ENCODE results near the gene SLC2A2. TPM values are rescaled to one million over a fixed set of nuclear protein-coding genes. Genes with fewer than 3 reads are reported as not detected.

The SLC2A2 gene
- total RNA-seq, 1 experiment from 2014 or later: 4.6 TPM

GRCh38 chr3:171000281-171000680, 26.2 kb downstream of the SLC2A2 start:
- no peaks in the 10 kb centered on the region for H3K36me3 Mint-ChIP-seq (ENCODE audit: insufficient read depth, unreplicated experiment)
- no peaks in the 10 kb centered on the region for H3K36me3 ChIP-seq (ENCODE audit: control insufficient read depth, insufficient read depth, low read length)
- POLR2A ChIA-PET: no interaction called here
- H3K4me1 ChIP-seq: peaks cover 76% of the 10 kb centered on the region
- H3K9me3 ChIP-seq: no peaks in the 10 kb centered on the region
- no peaks in the 10 kb centered on the region for H3K9me3 Mint-ChIP-seq (ENCODE audit: unreplicated experiment)
- intact Hi-C loops (cut with micrococcal nuclease; ENCODE audit: unreplicated experiment): no loop called here
- H3K27ac Mint-ChIP-seq (ENCODE audit: unreplicated experiment): peak overlapping the region; percentile 63
- TF ChIP-seq, protein P1, sequence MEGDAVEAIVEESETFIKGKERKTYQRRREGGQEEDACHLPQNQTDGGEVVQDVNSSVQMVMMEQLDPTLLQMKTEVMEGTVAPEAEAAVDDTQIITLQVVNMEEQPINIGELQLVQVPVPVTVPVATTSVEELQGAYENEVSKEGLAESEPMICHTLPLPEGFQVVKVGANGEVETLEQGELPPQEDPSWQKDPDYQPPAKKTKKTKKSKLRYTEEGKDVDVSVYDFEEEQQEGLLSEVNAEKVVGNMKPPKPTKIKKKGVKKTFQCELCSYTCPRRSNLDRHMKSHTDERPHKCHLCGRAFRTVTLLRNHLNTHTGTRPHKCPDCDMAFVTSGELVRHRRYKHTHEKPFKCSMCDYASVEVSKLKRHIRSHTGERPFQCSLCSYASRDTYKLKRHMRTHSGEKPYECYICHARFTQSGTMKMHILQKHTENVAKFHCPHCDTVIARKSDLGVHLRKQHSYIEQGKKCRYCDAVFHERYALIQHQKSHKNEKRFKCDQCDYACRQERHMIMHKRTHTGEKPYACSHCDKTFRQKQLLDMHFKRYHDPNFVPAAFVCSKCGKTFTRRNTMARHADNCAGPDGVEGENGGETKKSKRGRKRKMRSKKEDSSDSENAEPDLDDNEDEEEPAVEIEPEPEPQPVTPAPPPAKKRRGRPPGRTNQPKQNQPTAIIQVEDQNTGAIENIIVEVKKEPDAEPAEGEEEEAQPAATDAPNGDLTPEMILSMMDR (IDR thresholded peaks at IDR 0.05; ENCODE audit: insufficient read depth in 1 of 2, low read depth in 1 of 2, low read length in 1 of 2, severe bottlenecking in 1 of 2, unreplicated experiment in 1 of 2): no peak
- peak overlapping the region; percentile 12 for H3K4me3 Mint-ChIP-seq (ENCODE audit: unreplicated experiment)
- no peak overlapping the region for H3K4me3 ChIP-seq (ENCODE audit: low read depth, low read length)
- CTCF ChIA-PET: no interaction called here
- no peaks in the 10 kb centered on the region for H3K27me3 ChIP-seq (replicated peaks; ENCODE audit: control insufficient read depth, insufficient read depth, low read length)
- DNase-seq: no peak
- no TSS peak for BruUV-seq (replicated peaks)
- H3K4me1 Mint-ChIP-seq (ENCODE audit: low read depth, unreplicated experiment): peaks cover 24% of the 10 kb centered on the region
- H3K27me3 Mint-ChIP-seq (ENCODE audit: insufficient read depth, unreplicated experiment): no peaks in the 10 kb centered on the region

DNA sequence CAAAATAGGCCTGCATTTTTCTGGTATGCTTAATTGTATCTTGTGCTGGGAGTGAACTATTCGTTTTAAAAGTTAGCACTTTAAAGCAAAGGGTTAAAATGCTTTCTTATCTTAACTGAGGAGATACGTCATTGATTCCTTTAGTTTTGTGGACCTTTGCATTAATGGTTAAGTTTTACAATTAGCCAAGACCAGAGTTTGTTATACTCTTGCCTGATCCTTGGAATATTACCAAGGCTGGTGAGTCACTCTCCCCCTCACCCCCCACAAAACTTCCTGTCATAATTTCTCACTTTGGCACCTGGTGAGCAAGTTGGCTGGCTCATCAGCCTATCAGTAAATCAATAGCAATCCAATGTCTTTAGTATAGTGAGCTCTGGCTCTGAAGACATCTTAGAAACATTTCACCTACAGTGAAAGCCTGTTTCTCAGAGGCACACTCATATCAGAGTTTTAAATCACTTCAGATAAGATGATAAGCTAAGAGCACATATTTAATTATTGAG, 26.7 kb downstream of the SLC2A2 start:
- Mint-ChIP-seq H3K27ac (ENCODE audit: unreplicated experiment) (peak overlapping the region; percentile 63), H3K36me3 (ENCODE audit: insufficient read depth, unreplicated experiment) (no peaks in the 10 kb centered on the region), H3K27me3 (ENCODE audit: insufficient read depth, unreplicated experiment) (no peaks in the 10 kb centered on the region), H3K4me3 (ENCODE audit: unreplicated experiment) (no peak overlapping the region), H3K4me1 (ENCODE audit: low read depth, unreplicated experiment) (peaks cover 24% of the 10 kb centered on the region), H3K9me3 (ENCODE audit: unreplicated experiment) (no peaks in the 10 kb centered on the region)
- Histone ChIP-seq H3K9me3 (no peaks in the 10 kb centered on the region), H3K4me3 (ENCODE audit: low read depth, low read length) (no peak overlapping the region), H3K4me1 (peaks cover 72% of the 10 kb centered on the region), H3K27me3 (replicated peaks; ENCODE audit: control insufficient read depth, insufficient read depth, low read length) (no peaks in the 10 kb centered on the region), H3K36me3 (ENCODE audit: control insufficient read depth, insufficient read depth, low read length) (no peaks in the 10 kb centered on the region)
- DNase-seq: peak; percentile 14 to 68
- no TSS peak for BruUV-seq (replicated peaks)
- TF ChIP-seq, protein P1 (IDR thresholded peaks at IDR 0.05; ENCODE audit: insufficient read depth in 1 of 2, low read depth in 1 of 2, low read length in 1 of 2, severe bottlenecking in 1 of 2, unreplicated experiment in 1 of 2): no peak
- POLR2A ChIA-PET: no interaction called here
- CTCF ChIA-PET: no interaction called here
- intact Hi-C loops (cut with micrococcal nuclease; ENCODE audit: unreplicated experiment): no loop called here

- Mint-ChIP-seq H3K9me3 (ENCODE audit: unreplicated experiment) (no peaks in the 10 kb centered on the region), H3K4me1 (ENCODE audit: low read depth, unreplicated experiment) (peaks cover 24% of the 10 kb centered on the region)
- CTCF ChIA-PET: interaction anchor here (0.9 kb wide), 1 partner anchor 52 kb away, joined by 3 read pairs; no protein-coding TSS in a partner anchor
Measured at GRCh38 chr3:170997961-170998913, 28.3 kb downstream of the SLC2A2 start.

More at GRCh38 chr3:170997961-170998913, 28.3 kb downstream of the SLC2A2 start:
- Histone ChIP-seq H3K9me3 (no peaks in the 10 kb centered on the region), H3K27me3 (replicated peaks; ENCODE audit: control insufficient read depth, insufficient read depth, low read length) (no peaks in the 10 kb centered on the region), H3K36me3 (ENCODE audit: control insufficient read depth, insufficient read depth, low read length) (no peaks in the 10 kb centered on the region), H3K4me3 (ENCODE audit: low read depth, low read length) (no peak overlapping the region), H3K4me1 (peaks cover 69% of the 10 kb centered on the region)
- no TSS peak for BruUV-seq (replicated peaks)
- POLR2A ChIA-PET: no interaction called here
- intact Hi-C loops (cut with micrococcal nuclease; ENCODE audit: unreplicated experiment): no loop called here
- Mint-ChIP-seq H3K27ac (ENCODE audit: unreplicated experiment) (peak overlapping the region; percentile 57), H3K27me3 (ENCODE audit: insufficient read depth, unreplicated experiment) (no peaks in the 10 kb centered on the region), H3K36me3 (ENCODE audit: insufficient read depth, unreplicated experiment) (no peaks in the 10 kb centered on the region), H3K4me3 (ENCODE audit: unreplicated experiment) (no peak overlapping the region)
- DNase-seq: no peak
- TF ChIP-seq, protein P1 (IDR thresholded peaks at IDR 0.05; ENCODE audit: insufficient read depth in 1 of 2, low read depth in 1 of 2, low read length in 1 of 2, severe bottlenecking in 1 of 2, unreplicated experiment in 1 of 2): no peak

Data from Caco-2 (cell line).